ENCODE results near the gene PPP1R13L. TPM values are rescaled to one million over a fixed set of nuclear protein-coding genes. Genes with fewer than 3 reads are reported as not detected.
"Not testable (repeated sequence)": the region's sequence is repeated elsewhere in the genome, so short reads cannot be mapped to it uniquely, and the experiment has no call there.

The PPP1R13L gene
- total RNA-seq, 4 donors from 2014 or later: 53.1 to 166 (median 87.8) TPM

GRCh38 chr19:45418802-45419201 is 13.9 kb upstream of the PPP1R13L start:
- WGBS, 2 donors: 59 to 78% methylated on average over 4 to 8 of the region's 9 CpGs
- intact Hi-C loops (cut with DNase I): no loop called here
- TF ChIP-seq POLR2A (IDR thresholded peaks at IDR 0.05) (no peak), CTCF (IDR thresholded peaks at IDR 0.05) (no peak)
- no peaks in the 10 kb centered on the region for H3K9me3 ChIP-seq
- H3K4me3 ChIP-seq: no peak overlapping the region
- H3K36me3 ChIP-seq: peaks cover 4 to 87% (median 10%) of the 10 kb centered on the region in 3 donors
- H3K27me3 ChIP-seq: no peaks in the 10 kb centered on the region
- H3K27ac ChIP-seq: no peak overlapping the region
- DNase-seq: no peak
- H3K4me1 ChIP-seq: peaks cover 11 to 56% (median 15%) of the 10 kb centered on the region in 3 donors

- no peaks in the 10 kb centered on the region for H3K27me3 ChIP-seq
- intact Hi-C loops (cut with DNase I): no loop called here
- H3K4me3 ChIP-seq: no peak overlapping the region
- no peak overlapping the region for H3K27ac ChIP-seq
- WGBS, 2 donors: 48 to 93% methylated on average over 2 to 4 of the region's 4 CpGs
- no peak for DNase-seq
- H3K9me3 ChIP-seq: no peaks in the 10 kb centered on the region
- TF ChIP-seq POLR2A (IDR thresholded peaks at IDR 0.05): no peak
- TF ChIP-seq CTCF (IDR thresholded peaks at IDR 0.05): no peak
- H3K36me3 ChIP-seq: peaks cover 4 to 99% (median 19%) of the 10 kb centered on the region in 3 donors
- H3K4me1 ChIP-seq: peaks cover 0 to 41% (median 3%) of the 10 kb centered on the region in 3 donors
Measured at GRCh38 chr19:45417151-45417550, 12.3 kb upstream of the PPP1R13L start.

- no peak for DNase-seq
- Histone ChIP-seq H3K4me3 (no peak overlapping the region), H3K36me3 (peaks cover 4 to 91% (median 15%) of the 10 kb centered on the region in 3 donors), H3K27ac (no peak overlapping the region), H3K27me3 (no peaks in the 10 kb centered on the region), H3K4me1 (peaks cover 0 to 17% (median 0%) of the 10 kb centered on the region in 3 donors), H3K9me3 (no peaks in the 10 kb centered on the region)
- intact Hi-C loops (cut with DNase I): no loop called here
- TF ChIP-seq POLR2A (IDR thresholded peaks at IDR 0.05) (no peak), CTCF (IDR thresholded peaks at IDR 0.05) (no peak)
- 93 to 94% methylated on average over 8 of the region's 8 CpGs for WGBS, 2 donors
Measured at GRCh38 chr19:45414468-45414867, 9.6 kb upstream of the PPP1R13L start.

GRCh38 chr19:45413497-45413896 is 8.6 kb upstream of the PPP1R13L start:
- intact Hi-C loops (cut with DNase I): no loop called here
- Histone ChIP-seq H3K36me3 (peaks cover 4 to 91% (median 15%) of the 10 kb centered on the region in 3 donors), H3K27ac (no peak overlapping the region), H3K4me1 (peaks cover 0 to 11% (median 0%) of the 10 kb centered on the region in 3 donors), H3K9me3 (no peaks in the 10 kb centered on the region), H3K27me3 (no peaks in the 10 kb centered on the region), H3K4me3 (no peak overlapping the region)
- no peak for DNase-seq
- WGBS, 2 donors: 87 to 92% methylated on average over 3 to 5 of the region's 6 CpGs
- TF ChIP-seq CTCF (IDR thresholded peaks at IDR 0.05) (no peak), POLR2A (IDR thresholded peaks at IDR 0.05) (no peak)

GRCh38 chr19:45410330-45410729 is 5.5 kb upstream of the PPP1R13L start:
- not testable (repeated sequence) for H3K9me3 ChIP-seq
- WGBS, 2 donors: 79 to 94% methylated on average over 4 of the region's 4 CpGs
- peaks cover 8 to 28% (median 9%) of the 10 kb centered on the region in 3 donors for H3K4me1 ChIP-seq

GRCh38 chr19:45409557-45409920 is 4.7 kb upstream of the PPP1R13L start:
- Histone ChIP-seq H3K9me3 (no peaks in the 10 kb centered on the region), H3K36me3 (peaks cover 0 to 58% (median 11%) of the 10 kb centered on the region in 3 donors), H3K27me3 (peaks cover 0 to 6% (median 2%) of the 10 kb centered on the region in 4 donors), H3K27ac (no peak overlapping the region), H3K4me3 (no peak overlapping the region), H3K4me1 (peaks cover 12 to 35% (median 14%) of the 10 kb centered on the region in 3 donors)
- no peak for TF ChIP-seq CTCF (IDR thresholded peaks at IDR 0.05)
- TF ChIP-seq POLR2A (IDR thresholded peaks at IDR 0.05): no peak
- no peak for DNase-seq
- intact Hi-C loops (cut with DNase I): no loop called here
- 45 to 52% methylated on average over 4 of the region's 4 CpGs for WGBS, 2 donors

More at GRCh38 chr19:45410330-45410729, 5.5 kb upstream of the PPP1R13L start:
- H3K27ac ChIP-seq; intact Hi-C loops (cut with DNase I); DNase-seq; H3K4me3 ChIP-seq; H3K27me3 ChIP-seq: not testable (repeated sequence)
- peaks cover 0 to 65% (median 15%) of the 10 kb centered on the region in 3 donors for H3K36me3 ChIP-seq
